K562 (cell line): ENCODE measurements around the gene PTPRM. TPM values are rescaled to one million over a fixed set of nuclear protein-coding genes. Genes with fewer than 3 reads are reported as not detected.

Experiments
- ATAC-seq: fragments of 200-7000 bp; cut with Tn5 transposase; 3 replicates; pipeline ENCODE4 v1.9.1; 2020; ENCODE audit warnings: moderate library complexity
- Bru-seq: library from RNA; stranded (reverse); fragments of 400-500 nt; gene quantifications from one replicate; lab custom pipeline; 2021; lab: Mats Ljungman, UMichigan
- BruChase-seq, 2 experiments: library from RNA; stranded (reverse); fragments of 400-500 nt; gene quantifications; one replicate each; lab custom pipeline; 2021; lab: Mats Ljungman, UMichigan
- BruUV-seq: library from RNA; stranded (reverse); fragments of 400-500 nt; replicated peaks from 2 replicates; lab custom pipeline; 2021; lab: Mats Ljungman, UMichigan
- CTCF ChIA-PET: fragments of 300-600 bp; formaldehyde crosslinking; extraction: SDS; loops from one replicate; lab custom pipeline; 2021; ENCODE audit warnings: low intra/inter-chr PET ratio; lab: Yijun Ruan, JAX
- POLR2A ChIA-PET: fragments of 300-600, 350-650 bp; sonication (Branson Sonifier 250); formaldehyde crosslinking; extraction: SDS; loops from one replicate; lab custom pipeline; 2021; ENCODE audit warnings: antibody characterized with exemption, inconsistent platforms; lab: Yijun Ruan, JAX
- DNase-seq, 4 experiments: peaks; one replicate each; pipeline versions ENCODE4 v3.0.0 to v3.0.0-alpha.2; 2011 to 2018; ENCODE audit warnings: low spot score in 3 of 4, mixed read lengths in 3 of 4; ENCODE audit errors: extremely low read depth in 1 of 4
- FAIRE-seq: peaks from 2 replicates; lab custom pipeline; 2011; peaks lifted over from hg19 to GRCh38; lab: Jason Lieb, UNC
- H2AFZ ChIP-seq: 2 replicates; pipeline ENCODE4 v1.6.0; 2011; ENCODE audit warnings: low read depth, low read length, control low read depth, inconsistent platforms
- H3K27ac ChIP-seq: fragments of 200-600 bp; 3 replicates; pipeline ENCODE4 v1.8.0; 2011; ENCODE audit warnings: low read depth, mild to moderate bottlenecking, control low read depth, inconsistent platforms, low read length, moderate library complexity, mixed read lengths; ENCODE audit errors: extremely low read depth
- H3K27me3 ChIP-seq, 2 experiments: fragments of 300-600 bp in 1 of 2; 2 replicates in 1 of 2; 3 replicates in 1 of 2; pipeline versions ENCODE4 v1.6.0 to v1.8.0; 2011; ENCODE audit warnings: inconsistent platforms in 2 of 2, low read length in 2 of 2, mild to moderate bottlenecking in 1 of 2, mixed read lengths in 1 of 2, moderate library complexity in 1 of 2; ENCODE audit not compliant: control insufficient read depth in 2 of 2, insufficient read depth in 2 of 2
- H3K36me3 ChIP-seq: fragments of 300-600 bp; 3 replicates; pipeline ENCODE4 v1.8.0; 2011; ENCODE audit warnings: mild to moderate bottlenecking, low read length, inconsistent platforms; ENCODE audit not compliant: control insufficient read depth, insufficient read depth
- H3K4me1 ChIP-seq, 2 experiments: fragments of 200-600 bp in 1 of 2; replicated peaks in 1 of 2; 2 replicates in 1 of 2; 3 replicates in 1 of 2; pipeline versions ENCODE4 v1.5.1 to v1.8.0; 2011; ENCODE audit warnings: inconsistent platforms in 2 of 2, low read length in 2 of 2, mild to moderate bottlenecking in 1 of 2, mixed read lengths in 1 of 2, moderate library complexity in 1 of 2; ENCODE audit not compliant: control insufficient read depth in 2 of 2, insufficient read depth in 2 of 2
- H3K4me2 ChIP-seq: 2 replicates; pipeline ENCODE4 v1.6.1; 2011; ENCODE audit warnings: low read length, control low read depth, inconsistent platforms, mixed read lengths; ENCODE audit not compliant: insufficient read depth
- H3K4me3 ChIP-seq: fragments of 200-600 bp; sonication (generic), shearing (Covaris generic); 2 replicates; pipeline ENCODE4 v1.5.1; 2016; ENCODE audit warnings: control low read depth, inconsistent platforms
- H3K79me2 ChIP-seq: fragments of 200-600 bp; 3 replicates; pipeline ENCODE4 v1.8.0; 2011; ENCODE audit warnings: low read length, inconsistent platforms; ENCODE audit not compliant: control insufficient read depth, insufficient read depth
- H3K9ac ChIP-seq, 2 experiments: 2 replicates each; pipeline versions ENCODE4 v1.6.0 to v1.6.1; 2011; ENCODE audit warnings: low read depth in 2 of 2, low read length in 2 of 2, control low read depth in 1 of 2, inconsistent platforms in 1 of 2, mild to moderate bottlenecking in 1 of 2, mixed read lengths in 1 of 2; ENCODE audit not compliant: insufficient read depth in 1 of 2
- H3K9me1 ChIP-seq: one replicate; pipeline ENCODE4 v1.6.0; 2011; ENCODE audit warnings: inconsistent platforms, mild to moderate bottlenecking, low read length, moderate library complexity; ENCODE audit not compliant: control insufficient read depth, insufficient read depth
- H3K9me3 ChIP-seq: replicated peaks from 2 replicates; pipeline ENCODE4 v1.5.1; 2011; ENCODE audit warnings: low read depth, low read length, inconsistent platforms; ENCODE audit not compliant: control insufficient read depth, insufficient read depth
- H4K20me1 ChIP-seq: replicated peaks from 2 replicates; pipeline ENCODE4 v1.6.1; 2011; ENCODE audit warnings: low read length, inconsistent platforms, mixed read lengths; ENCODE audit not compliant: control insufficient read depth, insufficient read depth
- ATF7 ChIP-seq: fragments of 450-650 bp; IDR thresholded peaks from 2 replicates; pipeline ENCODE4 v1.7.1; 2014; ENCODE audit warnings: mild to moderate bottlenecking, moderate library complexity
- FOXP1 ChIP-seq: sonication (generic); formaldehyde crosslinking; IDR thresholded peaks from 2 replicates; pipeline ENCODE4 v1.8.0; 2022; ENCODE audit warnings: mild to moderate bottlenecking, missing genetic modification reagents
- NCOA1 ChIP-seq: fragments of 450-650 bp; IDR thresholded peaks from 2 replicates; pipeline ENCODE4 v1.6.1; 2016; ENCODE audit warnings: low read depth
- RNF2 ChIP-seq: sonication (generic); IDR thresholded peaks from 2 replicates; pipeline ENCODE4 v1.6.1; 2016
- WGBS: fragments of 100-300 bp; shearing (Covaris generic); methylation state at CpG from one replicate; pipeline ENCODE4 v1.1.6; 2016; ENCODE audit warnings: low coverage, mixed read lengths; ENCODE audit not compliant: insufficient coverage; ENCODE audit errors: missing lambda C conversion rate; 5-methylcytosine and 5-hydroxymethylcytosine counted together
- in situ Hi-C: fragments of 300-500 bp; cut with MboI; formaldehyde crosslinking; loops from 4 replicates; pipeline ENCODE4 v1.15.0; 2018; ENCODE audit warnings: inconsistent platforms, mixed read lengths
- intact Hi-C: fragments of 100-400 bp; cut with micrococcal nuclease; formaldehyde crosslinking; loops from 2 replicates; pipeline ENCODE4 v1.14.2; 2022
- long read RNA-seq, 3 experiments: library from polyadenylated mRNA in 2 of 3; library from RNA in 1 of 3; unstranded in 2 of 3; stranded (forward) in 1 of 3; transcript quantifications; one replicate each; pipeline ENCODE4 v2.0.0, GENCODE V29; 2019 to 2022
- polyA minus RNA-seq, 3 experiments: library from RNA; depleted of rRNA, polyadenylated mRNA; stranded (reverse); fragments of >200 nt; gene quantifications; 2 replicates each; pipeline ENCODE4 v1.2.3, GENCODE V29; 2011
- polyA plus RNA-seq, 8 experiments: library from polyadenylated mRNA; depleted of rRNA in 4 of 8; stranded (reverse) in 5 of 8; unstranded in 3 of 8; fragments of >200 nt; fragmentation: Nextera tagmentation in 2 of 8; fragmentation: Illumina TruSeq in 1 of 8; extraction: Ambion mirVana in 2 of 8; extraction: Trizol in 1 of 8; gene quantifications; 2 replicates each; pipeline versions ENCODE4 v1.2.1 to v1.2.3, GENCODE V29; 2011 to 2014; ENCODE audit warnings: inconsistent platforms in 1 of 8, missing spikeins in 1 of 8
- total RNA-seq, 7 experiments: library from RNA; depleted of rRNA in 6 of 7; stranded (reverse); fragments of >200 nt in 6 of 7; fragmentation: Illumina TruSeq in 2 of 7; extraction: Trizol in 2 of 7; gene quantifications; 2 replicates each; pipeline versions ENCODE4 v1.2.1 to v1.2.3, GENCODE V29; 2011 to 2021; ENCODE audit warnings: low replicate concordance in 1 of 7
- TF ChIP-seq, protein P1 (sequence below), 3 experiments: fragments of 200-800 bp in 1 of 3; fragments of 250-450 bp in 1 of 3; fragments of 450-650 bp in 1 of 3; sonication (Bioruptor Pico) in 1 of 3; sonication (Bioruptor generic) in 1 of 3; formaldehyde crosslinking in 1 of 3; IDR thresholded peaks; 2 replicates each; pipeline versions ENCODE4 v1.6.1 to v1.8.0; 2016 to 2022; ENCODE audit warnings: mild to moderate bottlenecking in 2 of 3, missing genetic modification characterization in 2 of 3, missing compliant biosample characterization in 1 of 3, moderate library complexity in 1 of 3
- TF ChIP-seq, protein P2 (sequence below), 2 experiments: IDR thresholded peaks; 2 replicates each; pipeline ENCODE4 v1.6.1; 2012; ENCODE audit warnings: improper control_type of control experiment in 2 of 2, low read depth in 2 of 2, low read length in 2 of 2, borderline replicate concordance in 1 of 2
- TF ChIP-seq, protein P3 (sequence below): fragments of 250-450 bp; sonication (Bioruptor Pico); IDR thresholded peaks from 2 replicates; pipeline ENCODE4 v1.5.0; 2021

The PTPRM gene
- total RNA-seq (2011; cell fraction: chromatin; rRNA removed; ENCODE audit: low replicate concordance): 0.16 and 0.70 TPM in 2 replicates
- total RNA-seq (2011; cell fraction: nucleolus; rRNA removed): 0.17 and 1.1 TPM in 2 replicates
- total RNA-seq (2011; cell fraction: nucleoplasm; rRNA removed): 0.69 TPM in 1 of 2 replicates, not detected in the other
- total RNA-seq (2014; rRNA removed): 0.09 TPM in 1 of 2 replicates, not detected in the other
- 0.07 TPM in 1 of 2 replicates, not detected in the other for total RNA-seq (2014; rRNA removed; fragmentation: Illumina TruSeq; extraction: Trizol)
- 0.11 TPM in 1 of 2 replicates, not detected in the other for total RNA-seq (2015; rRNA removed; fragmentation: Illumina TruSeq; extraction: Trizol)
- 0.16 and 0.31 TPM in 2 replicates for total RNA-seq (2021)
- 0.03 and 0.11 TPM in 2 replicates for polyA plus RNA-seq (2011; rRNA removed)
- 0.01 and 0.18 TPM in 2 replicates for polyA plus RNA-seq (2011; cell fraction: cytosol; rRNA removed)
- 0.35 and 0.41 TPM in 2 replicates for polyA plus RNA-seq (2011; cell fraction: nucleus; rRNA removed)
- 0.04 and 0.29 TPM in 2 replicates for polyA plus RNA-seq (2012)
- polyA plus RNA-seq (2014; fragmentation: Illumina TruSeq; extraction: Trizol): 0.04 TPM in 1 of 2 replicates, not detected in the other
- polyA plus RNA-seq (2014; fragmentation: Nextera tagmentation; extraction: Ambion mirVana): under 1 TPM in 1 of 2 experiments, not detected in 1; 0.08 TPM
- not detected in 2 replicates for polyA plus RNA-seq (2014; rRNA removed)
- 0.07 and 0.09 TPM in 2 replicates for polyA minus RNA-seq (2011; rRNA and poly(A)+ RNA removed)
- polyA minus RNA-seq (2011; cell fraction: cytosol; rRNA and poly(A)+ RNA removed): not detected in 2 replicates
- 0.22 and 0.54 TPM in 2 replicates for polyA minus RNA-seq (2011; cell fraction: nucleus; rRNA and poly(A)+ RNA removed)
- Bru-seq, nascent RNA: percentile 14 among the genes with signal in this experiment
- BruChase-seq, experiment 1, labeled RNA remaining after a 2-hour chase: percentile 16 among the genes with signal in this experiment
- percentile 16 among the genes with signal in this experiment for BruChase-seq, experiment 2, labeled RNA remaining after a 6-hour chase
- long read RNA-seq, experiment 1: 0 reads
- long read RNA-seq, experiment 2: 0 reads
- long read RNA-seq, experiment 3: 0 reads

DNA sequence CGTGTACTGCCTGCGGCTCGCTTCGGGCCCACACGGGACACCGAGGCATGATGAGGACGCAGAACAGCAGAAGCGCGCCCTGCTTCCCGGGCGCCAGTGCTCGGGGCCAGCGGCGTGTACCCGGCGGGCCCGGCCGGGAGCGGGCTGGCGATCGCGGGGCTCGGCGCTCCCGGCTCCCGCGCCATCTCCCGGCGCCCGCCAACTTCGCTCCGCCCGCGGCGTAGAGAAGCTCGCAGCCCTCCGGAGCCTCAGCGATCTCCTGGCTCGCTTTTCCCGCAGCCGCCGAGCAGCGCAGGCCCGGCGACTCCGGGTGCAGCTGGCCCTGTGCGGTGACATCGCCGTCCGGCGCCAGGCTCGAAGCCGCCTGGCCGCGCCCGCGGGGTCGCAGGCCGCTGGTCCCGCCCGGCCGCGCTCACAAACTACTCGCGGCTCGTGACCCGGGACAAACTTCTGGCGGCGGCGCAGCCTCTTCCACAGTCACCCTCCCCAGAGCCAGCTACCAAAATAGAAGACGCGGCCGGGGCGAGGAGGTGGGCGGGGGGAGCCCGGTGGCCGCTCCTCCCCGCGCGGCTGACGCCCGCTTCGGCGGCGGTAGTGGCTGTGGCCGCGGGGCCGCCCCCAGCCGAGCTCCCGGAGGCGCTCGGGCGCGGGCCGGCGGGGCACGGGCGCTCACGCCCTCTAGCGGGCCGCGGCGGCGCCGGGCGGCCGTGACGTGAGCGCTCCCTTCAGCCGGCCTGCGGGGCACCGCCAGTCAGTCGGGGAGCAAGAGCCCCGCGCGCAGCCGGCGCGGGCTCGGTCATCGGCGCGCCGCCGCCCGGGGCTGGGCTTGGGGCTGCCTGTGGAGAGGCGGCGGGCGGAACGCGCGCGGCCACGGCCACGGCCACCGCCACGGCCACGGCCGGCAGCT is at the start of gene PTPRM:
TSS of gene PTPRM (plus strand) at position 750 of the 907 bp plus-strand sequence. CDS start 503 bp downstream, outside the sequence.
- Histone ChIP-seq H3K36me3 (no peaks in the 10 kb centered on the region), H3K79me2 (no peaks in the 10 kb centered on the region), H3K9me3 (no peaks in the 10 kb centered on the region), H3K9me1 (no peaks in the 10 kb centered on the region), H2AFZ (peak within 1 kb of the TSS; percentile 92), H4K20me1 (no peaks in the 10 kb centered on the region), H3K4me2 (peak within 1 kb of the TSS; percentile 84), H3K9ac (peak within 1 kb of the TSS; percentile 65 to 86; a peak in 3 of 4 replicates), H3K4me1 (peaks cover 0 to 15% of the 10 kb centered on the region in 2 experiments; a peak in 3 of 5 replicates), H3K4me3 (peak within 1 kb of the TSS; percentile 69), H3K27ac (no peak within 1 kb of the TSS), H3K27me3 (peaks cover 0 to 11% of the 10 kb centered on the region in 2 experiments; a peak in 2 of 5 replicates)
- in situ Hi-C loops (no loop called here), intact Hi-C loops (loop anchor here (10.0 kb wide), 1 partner anchor 292 kb away; no protein-coding TSS in a partner anchor)
- BruUV-seq: no TSS peak
- ATAC-seq (peak; percentile 98), FAIRE-seq (no peak), DNase-seq (peak; percentile 79 to 91 (median 89))
- WGBS: 3% methylated on average over 86 of the region's 139 CpGs
- ChIA-PET POLR2A (interaction anchor here (0.6 to 1.1 kb wide), 3 partner anchors 11 to 149 kb away, joined by 3 to 7 read pairs (median 3); no protein-coding TSS in a partner anchor), CTCF (no interaction called here)
- TF ChIP-seq, protein P1, sequence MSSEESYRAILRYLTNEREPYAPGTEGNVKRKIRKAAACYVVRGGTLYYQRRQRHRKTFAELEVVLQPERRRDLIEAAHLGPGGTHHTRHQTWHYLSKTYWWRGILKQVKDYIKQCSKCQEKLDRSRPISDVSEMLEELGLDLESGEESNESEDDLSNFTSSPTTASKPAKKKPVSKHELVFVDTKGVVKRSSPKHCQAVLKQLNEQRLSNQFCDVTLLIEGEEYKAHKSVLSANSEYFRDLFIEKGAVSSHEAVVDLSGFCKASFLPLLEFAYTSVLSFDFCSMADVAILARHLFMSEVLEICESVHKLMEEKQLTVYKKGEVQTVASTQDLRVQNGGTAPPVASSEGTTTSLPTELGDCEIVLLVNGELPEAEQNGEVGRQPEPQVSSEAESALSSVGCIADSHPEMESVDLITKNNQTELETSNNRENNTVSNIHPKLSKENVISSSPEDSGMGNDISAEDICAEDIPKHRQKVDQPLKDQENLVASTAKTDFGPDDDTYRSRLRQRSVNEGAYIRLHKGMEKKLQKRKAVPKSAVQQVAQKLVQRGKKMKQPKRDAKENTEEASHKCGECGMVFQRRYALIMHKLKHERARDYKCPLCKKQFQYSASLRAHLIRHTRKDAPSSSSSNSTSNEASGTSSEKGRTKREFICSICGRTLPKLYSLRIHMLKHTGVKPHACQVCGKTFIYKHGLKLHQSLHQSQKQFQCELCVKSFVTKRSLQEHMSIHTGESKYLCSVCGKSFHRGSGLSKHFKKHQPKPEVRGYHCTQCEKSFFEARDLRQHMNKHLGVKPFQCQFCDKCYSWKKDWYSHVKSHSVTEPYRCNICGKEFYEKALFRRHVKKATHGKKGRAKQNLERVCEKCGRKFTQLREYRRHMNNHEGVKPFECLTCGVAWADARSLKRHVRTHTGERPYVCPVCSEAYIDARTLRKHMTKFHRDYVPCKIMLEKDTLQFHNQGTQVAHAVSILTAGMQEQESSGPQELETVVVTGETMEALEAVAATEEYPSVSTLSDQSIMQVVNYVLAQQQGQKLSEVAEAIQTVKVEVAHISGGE (CRISPR knock-in tag; IDR thresholded peaks at IDR 0.05): 0 out of 6 replicates have a peak, but pooled peaks of 1 of the 3 experiments have one; percentile 16
- TF ChIP-seq FOXP1 (CRISPR knock-in tag) (no peak), ATF7 (peak; percentile 64; the same call in 1 of the 2 replicates), RNF2 (no peak), NCOA1 (no peak)
- TF ChIP-seq, protein P2, sequence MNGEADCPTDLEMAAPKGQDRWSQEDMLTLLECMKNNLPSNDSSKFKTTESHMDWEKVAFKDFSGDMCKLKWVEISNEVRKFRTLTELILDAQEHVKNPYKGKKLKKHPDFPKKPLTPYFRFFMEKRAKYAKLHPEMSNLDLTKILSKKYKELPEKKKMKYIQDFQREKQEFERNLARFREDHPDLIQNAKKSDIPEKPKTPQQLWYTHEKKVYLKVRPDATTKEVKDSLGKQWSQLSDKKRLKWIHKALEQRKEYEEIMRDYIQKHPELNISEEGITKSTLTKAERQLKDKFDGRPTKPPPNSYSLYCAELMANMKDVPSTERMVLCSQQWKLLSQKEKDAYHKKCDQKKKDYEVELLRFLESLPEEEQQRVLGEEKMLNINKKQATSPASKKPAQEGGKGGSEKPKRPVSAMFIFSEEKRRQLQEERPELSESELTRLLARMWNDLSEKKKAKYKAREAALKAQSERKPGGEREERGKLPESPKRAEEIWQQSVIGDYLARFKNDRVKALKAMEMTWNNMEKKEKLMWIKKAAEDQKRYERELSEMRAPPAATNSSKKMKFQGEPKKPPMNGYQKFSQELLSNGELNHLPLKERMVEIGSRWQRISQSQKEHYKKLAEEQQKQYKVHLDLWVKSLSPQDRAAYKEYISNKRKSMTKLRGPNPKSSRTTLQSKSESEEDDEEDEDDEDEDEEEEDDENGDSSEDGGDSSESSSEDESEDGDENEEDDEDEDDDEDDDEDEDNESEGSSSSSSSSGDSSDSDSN (IDR thresholded peaks at IDR 0.05; ENCODE audit: borderline replicate concordance in 1 of 2, low read depth in 2 of 2, low read length in 2 of 2): peak; percentile 90 to 92
- TF ChIP-seq, protein P3, sequence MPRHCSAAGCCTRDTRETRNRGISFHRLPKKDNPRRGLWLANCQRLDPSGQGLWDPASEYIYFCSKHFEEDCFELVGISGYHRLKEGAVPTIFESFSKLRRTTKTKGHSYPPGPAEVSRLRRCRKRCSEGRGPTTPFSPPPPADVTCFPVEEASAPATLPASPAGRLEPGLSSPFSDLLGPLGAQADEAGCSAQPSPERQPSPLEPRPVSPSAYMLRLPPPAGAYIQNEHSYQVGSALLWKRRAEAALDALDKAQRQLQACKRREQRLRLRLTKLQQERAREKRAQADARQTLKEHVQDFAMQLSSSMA: no peak
